ENCODE results near the gene USP6NL. TPM values are rescaled to one million over a fixed set of nuclear protein-coding genes. Genes with fewer than 3 reads are reported as not detected.

The USP6NL gene
- total and polyA plus RNA-seq, 2 of the 8 experiments (the other 6 are each of a cell fraction or from before 2014, with no cell fraction given): 10.9 to 28.8 TPM

DNA sequence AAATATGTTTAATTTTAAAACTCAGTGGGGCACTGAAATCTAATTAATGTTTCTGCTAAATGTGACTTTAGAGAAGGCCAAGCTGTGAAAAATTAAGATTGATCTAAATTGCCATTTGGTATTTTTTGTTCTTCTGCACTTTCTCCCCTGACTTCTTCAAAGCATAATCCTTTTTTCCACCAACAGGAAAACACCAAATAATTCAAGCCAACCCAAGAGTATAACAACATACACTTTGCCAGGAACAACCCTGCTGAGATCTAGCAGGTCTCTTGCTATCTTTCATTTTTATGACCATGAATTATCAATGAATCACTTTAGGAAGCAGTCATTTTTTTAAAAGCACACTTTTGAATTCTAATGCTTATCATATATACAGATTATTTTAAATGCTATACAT lies 100.1 kb downstream of the USP6NL start:
- TF ChIP-seq KDM4A (IDR thresholded peaks at IDR 0.05; ENCODE audit: low read depth, low read length, severe bottlenecking): no peak
- no peak for TF ChIP-seq FOSL1 (IDR thresholded peaks at IDR 0.05; ENCODE audit: insufficient read depth, low read depth, low read length)
- TF ChIP-seq ZNF274 (IDR thresholded peaks at IDR 0.05; ENCODE audit: borderline replicate concordance, extremely low read depth, low read length): no peak
- TF ChIP-seq SAP30 (IDR thresholded peaks at IDR 0.05; ENCODE audit: insufficient read depth, insufficient replicate concordance, low read length): no peak
- no peak for TF ChIP-seq BCL11A (IDR thresholded peaks at IDR 0.05; ENCODE audit: low read depth in 2 of 2, low read length in 2 of 2)
- no peak for TF ChIP-seq HDAC6 (IDR thresholded peaks at IDR 0.05; ENCODE audit: low read depth, low read length)
- TF ChIP-seq CBX5 (IDR thresholded peaks at IDR 0.05; ENCODE audit: low read depth, low read length): no peak
- no peak for TF ChIP-seq SIRT6 (IDR thresholded peaks at IDR 0.05; ENCODE audit: low read length)
- no peak for TF ChIP-seq PHF8 (conservative IDR thresholded peaks at IDR 0.05; ENCODE audit: low read depth, low read length)
- no peak for TF ChIP-seq BACH1 (IDR thresholded peaks at IDR 0.05; ENCODE audit: low read length)
- no peak for TF ChIP-seq BRCA1 (IDR thresholded peaks at IDR 0.05; ENCODE audit: low read depth, low read length)
- TF ChIP-seq RFX5 (IDR thresholded peaks at IDR 0.05; ENCODE audit: borderline replicate concordance, low read depth, low read length): no peak
- no peak for TF ChIP-seq CREB1 (IDR thresholded peaks at IDR 0.05)
- TF ChIP-seq GABPA (IDR thresholded peaks at IDR 0.05; ENCODE audit: borderline replicate concordance, insufficient read depth, low read length): no peak
- no peak for TF ChIP-seq CTBP2 (IDR thresholded peaks at IDR 0.05; ENCODE audit: borderline replicate concordance, insufficient read depth, insufficient read length, low read length)
- TF ChIP-seq NRF1 (IDR thresholded peaks at IDR 0.05; ENCODE audit: low read depth, low read length): no peak
- FAIRE-seq (no peak), DNase-seq (ENCODE audit: low read depth in 1 of 2, low spot score in 2 of 2) (no peak)
- Histone ChIP-seq H2BK5ac (ENCODE audit: low read depth, low read length) (no peak overlapping the region), H3K4me3 (ENCODE audit: extremely low read depth in 1 of 4, insufficient read depth in 2 of 4, low read depth in 3 of 4, low read length in 4 of 4) (no peak overlapping the region), H3K23me2 (ENCODE audit: low read depth, low read length) (no peaks in the 10 kb centered on the region; the same call in 1 of the 2 replicates), H2AK5ac (ENCODE audit: low read depth, low read length) (no peak overlapping the region), H4K5ac (ENCODE audit: insufficient read length, low read depth, low read length) (no peak overlapping the region), H2AFZ (ENCODE audit: low read length) (no peak overlapping the region), H4K8ac (ENCODE audit: extremely low read depth, insufficient read depth, low read length) (no peak overlapping the region), H3K9ac (replicated peaks in 1 of 4; ENCODE audit: extremely low read depth in 1 of 4, low read depth in 3 of 4, low read length in 3 of 4) (no peak overlapping the region), H4K20me1 (replicated peaks in 1 of 2; ENCODE audit: control insufficient read depth in 1 of 2, insufficient read depth in 2 of 2, low read length in 2 of 2) (no peaks in the 10 kb centered on the region), H3K4me2 (ENCODE audit: insufficient read depth in 1 of 2, low read depth in 2 of 2, low read length in 2 of 2) (no peak overlapping the region), H3K9me3 (ENCODE audit: insufficient read depth in 2 of 2, low read depth in 1 of 2, low read length in 1 of 2) (no peaks in the 10 kb centered on the region), H3K23ac (ENCODE audit: insufficient read length) (no peak overlapping the region), H3K18ac (ENCODE audit: extremely low read depth, low read length) (no peak overlapping the region), H3K4me1 (replicated peaks in 1 of 4; ENCODE audit: control insufficient read depth in 3 of 4, insufficient read depth in 4 of 4, low read length in 3 of 4) (peaks cover 0 to 8% (median 0%) of the 10 kb centered on the region in 4 experiments; a peak in 1 of 7 replicates), H3K36me3 (ENCODE audit: control insufficient read depth in 2 of 4, insufficient read depth in 4 of 4, low read length in 3 of 4) (peaks cover 0 to 6% (median 0%) of the 10 kb centered on the region in 4 experiments; a peak in 1 of 8 replicates), H3K14ac (ENCODE audit: insufficient read length) (no peak overlapping the region), H3K79me1 (ENCODE audit: low read depth, low read length) (no peaks in the 10 kb centered on the region; the same call in 1 of the 2 replicates), H4K91ac (replicated peaks; ENCODE audit: insufficient read length, low read length) (no peak overlapping the region), H2BK15ac (ENCODE audit: low read length) (no peak overlapping the region), H3K27me3 (replicated peaks in 1 of 4; ENCODE audit: control insufficient read depth in 3 of 4, extremely low read depth in 1 of 4, insufficient read depth in 3 of 4, low read length in 3 of 4) (no peaks in the 10 kb centered on the region), H2BK12ac (ENCODE audit: low read depth, low read length) (no peak overlapping the region), H2BK20ac (ENCODE audit: low read length) (no peak overlapping the region), H3K56ac (replicated peaks; ENCODE audit: insufficient read length, low read depth, low read length) (no peak overlapping the region), H3K27ac (ENCODE audit: low read depth, low read length) (no peak overlapping the region), H2BK120ac (replicated peaks; ENCODE audit: low read depth, low read length) (no peak overlapping the region), H3K79me2 (ENCODE audit: control insufficient read depth in 1 of 2, insufficient read depth in 2 of 2, low read length in 2 of 2) (peaks cover 0 to 8% of the 10 kb centered on the region in 2 experiments; a peak in 1 of 4 replicates), H3K4ac (replicated peaks; ENCODE audit: insufficient read length, low read depth, low read length) (no peak overlapping the region)
- POLR2A ChIA-PET (ENCODE audit: partially characterized antibody): no interaction called here
- CTCF ChIA-PET (ENCODE audit: partially characterized antibody): interaction anchor here (1.2 to 1.6 kb wide), 4 partner anchors 15 to 246 kb away, joined by 3 to 8 read pairs (median 4); no protein-coding TSS in a partner anchor
